Measurements from ENCODE around the gene IGSF9B. TPM values are rescaled to one million over a fixed set of nuclear protein-coding genes. Genes with fewer than 3 reads are reported as not detected.

The IGSF9B gene
- total RNA-seq, 4 donors from 2014 or later, result 6.5 to 106 (median 29.1) TPM

GRCh38 chr11:133995066-133995465, 38.3 kb upstream of the IGSF9B start:
- DNase-seq, result no peak
- Histone ChIP-seq H3K4me1 (no peaks in the 10 kb centered on the region), H3K27ac (no peak overlapping the region), H3K27me3 (no peaks in the 10 kb centered on the region), H3K4me3 (no peak overlapping the region), H3K9me3 (no peaks in the 10 kb centered on the region), H3K36me3 (no peaks in the 10 kb centered on the region)
- intact Hi-C loops (cut with DNase I; ENCODE audit: low total_unique reads), result no loop called here
- TF ChIP-seq POLR2A (IDR thresholded peaks at IDR 0.05), result no peak
- TF ChIP-seq, protein P1, sequence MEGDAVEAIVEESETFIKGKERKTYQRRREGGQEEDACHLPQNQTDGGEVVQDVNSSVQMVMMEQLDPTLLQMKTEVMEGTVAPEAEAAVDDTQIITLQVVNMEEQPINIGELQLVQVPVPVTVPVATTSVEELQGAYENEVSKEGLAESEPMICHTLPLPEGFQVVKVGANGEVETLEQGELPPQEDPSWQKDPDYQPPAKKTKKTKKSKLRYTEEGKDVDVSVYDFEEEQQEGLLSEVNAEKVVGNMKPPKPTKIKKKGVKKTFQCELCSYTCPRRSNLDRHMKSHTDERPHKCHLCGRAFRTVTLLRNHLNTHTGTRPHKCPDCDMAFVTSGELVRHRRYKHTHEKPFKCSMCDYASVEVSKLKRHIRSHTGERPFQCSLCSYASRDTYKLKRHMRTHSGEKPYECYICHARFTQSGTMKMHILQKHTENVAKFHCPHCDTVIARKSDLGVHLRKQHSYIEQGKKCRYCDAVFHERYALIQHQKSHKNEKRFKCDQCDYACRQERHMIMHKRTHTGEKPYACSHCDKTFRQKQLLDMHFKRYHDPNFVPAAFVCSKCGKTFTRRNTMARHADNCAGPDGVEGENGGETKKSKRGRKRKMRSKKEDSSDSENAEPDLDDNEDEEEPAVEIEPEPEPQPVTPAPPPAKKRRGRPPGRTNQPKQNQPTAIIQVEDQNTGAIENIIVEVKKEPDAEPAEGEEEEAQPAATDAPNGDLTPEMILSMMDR (IDR thresholded peaks at IDR 0.05), result no peak

DNA sequence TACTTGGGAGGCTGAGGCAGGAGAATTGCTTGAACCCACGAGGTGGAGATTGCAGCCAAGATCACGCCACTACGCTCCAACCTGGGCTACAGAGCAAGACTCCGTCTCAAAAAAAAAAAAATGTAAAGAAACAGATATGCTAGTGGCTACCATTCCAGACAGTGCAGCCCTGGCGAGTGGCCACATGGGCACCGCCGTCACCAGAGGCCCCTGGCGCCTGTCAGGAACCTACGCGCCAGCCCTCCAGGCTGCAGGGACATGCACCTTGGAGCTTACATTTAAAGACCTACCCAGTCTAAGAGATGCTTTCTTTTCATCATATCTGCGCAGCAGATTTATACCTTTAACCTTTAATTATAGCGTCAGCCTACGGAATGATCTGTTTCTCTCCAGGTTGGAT, 37.2 kb upstream of the IGSF9B start:
- no peak overlapping the region for H3K4me3 ChIP-seq
- H3K4me1 ChIP-seq, result no peaks in the 10 kb centered on the region
- intact Hi-C loops (cut with DNase I; ENCODE audit: low total_unique reads), result no loop called here
- no peak overlapping the region for H3K27ac ChIP-seq
- no peaks in the 10 kb centered on the region for H3K9me3 ChIP-seq
- DNase-seq, result no peak
- TF ChIP-seq, protein P1 (IDR thresholded peaks at IDR 0.05), result no peak
- TF ChIP-seq POLR2A (IDR thresholded peaks at IDR 0.05), result no peak
- no peaks in the 10 kb centered on the region for H3K27me3 ChIP-seq
- no peaks in the 10 kb centered on the region for H3K36me3 ChIP-seq

- H3K27ac ChIP-seq, result no peak overlapping the region
- TF ChIP-seq, protein P1 (IDR thresholded peaks at IDR 0.05), result no peak
- TF ChIP-seq POLR2A (IDR thresholded peaks at IDR 0.05), result no peak
- no peaks in the 10 kb centered on the region for H3K36me3 ChIP-seq
- H3K4me1 ChIP-seq, result no peaks in the 10 kb centered on the region
- no peak overlapping the region for H3K4me3 ChIP-seq
- no peak for DNase-seq
- H3K27me3 ChIP-seq, result no peaks in the 10 kb centered on the region
- intact Hi-C loops (cut with DNase I; ENCODE audit: low total_unique reads), result no loop called here
- H3K9me3 ChIP-seq, result no peaks in the 10 kb centered on the region
Observed at GRCh38 chr11:133993107-133993506, 36.3 kb upstream of the IGSF9B start.

- Histone ChIP-seq H3K27ac (no peak overlapping the region), H3K36me3 (no peaks in the 10 kb centered on the region), H3K9me3 (no peaks in the 10 kb centered on the region), H3K4me1 (no peaks in the 10 kb centered on the region), H3K27me3 (no peaks in the 10 kb centered on the region), H3K4me3 (no peak overlapping the region)
- TF ChIP-seq POLR2A (IDR thresholded peaks at IDR 0.05), result no peak
- TF ChIP-seq, protein P1 (IDR thresholded peaks at IDR 0.05), result no peak
- intact Hi-C loops (cut with DNase I; ENCODE audit: low total_unique reads), result no loop called here
- no peak for DNase-seq
Observed at GRCh38 chr11:133992121-133992520, 35.4 kb upstream of the IGSF9B start.

- no peaks in the 10 kb centered on the region for H3K9me3 ChIP-seq
- no peaks in the 10 kb centered on the region for H3K36me3 ChIP-seq
- no peak overlapping the region for H3K4me3 ChIP-seq
- no peak overlapping the region for H3K27ac ChIP-seq
- no peaks in the 10 kb centered on the region for H3K27me3 ChIP-seq
- no peaks in the 10 kb centered on the region for H3K4me1 ChIP-seq
- no peak for DNase-seq
- intact Hi-C loops (cut with DNase I; ENCODE audit: low total_unique reads), result no loop called here
- no peak for TF ChIP-seq POLR2A (IDR thresholded peaks at IDR 0.05)
- TF ChIP-seq, protein P1 (IDR thresholded peaks at IDR 0.05), result no peak
Observed at GRCh38 chr11:133991101-133991500, 34.3 kb upstream of the IGSF9B start.

All from uterus (tissue), 4 donors.